ENCODE measurements around the gene SLCO6A1.
"Not testable (repeated sequence)": the region's sequence is repeated elsewhere in the genome, so short reads cannot be mapped to it uniquely, and the experiment has no call there.

SLCO6A1 gene, protein sequence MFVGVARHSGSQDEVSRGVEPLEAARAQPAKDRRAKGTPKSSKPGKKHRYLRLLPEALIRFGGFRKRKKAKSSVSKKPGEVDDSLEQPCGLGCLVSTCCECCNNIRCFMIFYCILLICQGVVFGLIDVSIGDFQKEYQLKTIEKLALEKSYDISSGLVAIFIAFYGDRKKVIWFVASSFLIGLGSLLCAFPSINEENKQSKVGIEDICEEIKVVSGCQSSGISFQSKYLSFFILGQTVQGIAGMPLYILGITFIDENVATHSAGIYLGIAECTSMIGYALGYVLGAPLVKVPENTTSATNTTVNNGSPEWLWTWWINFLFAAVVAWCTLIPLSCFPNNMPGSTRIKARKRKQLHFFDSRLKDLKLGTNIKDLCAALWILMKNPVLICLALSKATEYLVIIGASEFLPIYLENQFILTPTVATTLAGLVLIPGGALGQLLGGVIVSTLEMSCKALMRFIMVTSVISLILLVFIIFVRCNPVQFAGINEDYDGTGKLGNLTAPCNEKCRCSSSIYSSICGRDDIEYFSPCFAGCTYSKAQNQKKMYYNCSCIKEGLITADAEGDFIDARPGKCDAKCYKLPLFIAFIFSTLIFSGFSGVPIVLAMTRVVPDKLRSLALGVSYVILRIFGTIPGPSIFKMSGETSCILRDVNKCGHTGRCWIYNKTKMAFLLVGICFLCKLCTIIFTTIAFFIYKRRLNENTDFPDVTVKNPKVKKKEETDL

GRCh38 chr5:102498271-102499034, at the start of gene SLCO6A1:
SLCO6A1 (minus strand) TSS chr5:102499001; CDS start chr5:102498844, 157 bp downstream.
- no peak for DNase-seq

GRCh38 chr5:102547141-102548035, 48.6 kb upstream of the SLCO6A1 start:
- no peak for DNase-seq

GRCh38 chr5:102545175-102545574, 46.4 kb upstream of the SLCO6A1 start:
- DNase-seq, result no peak

DNA sequence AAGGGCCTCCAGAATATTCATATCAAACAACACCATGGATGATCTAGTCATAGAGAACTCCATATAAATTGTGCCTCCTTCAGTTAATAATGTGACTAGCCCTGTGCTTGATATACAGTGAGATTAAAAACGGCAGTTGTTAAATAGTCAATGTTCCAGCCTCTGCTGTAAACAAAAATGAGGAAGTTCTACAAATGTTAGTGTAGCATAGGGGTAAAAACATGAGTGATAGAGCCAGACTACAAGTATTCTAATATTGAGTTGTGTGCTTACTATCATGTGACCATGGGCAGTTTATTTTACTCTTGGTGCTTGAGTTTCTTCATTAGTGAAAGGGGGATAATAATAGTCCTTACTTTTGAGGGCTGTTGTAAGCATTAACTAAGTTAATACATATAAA, 43.3 kb upstream of the SLCO6A1 start:
- no peak for DNase-seq

DNA sequence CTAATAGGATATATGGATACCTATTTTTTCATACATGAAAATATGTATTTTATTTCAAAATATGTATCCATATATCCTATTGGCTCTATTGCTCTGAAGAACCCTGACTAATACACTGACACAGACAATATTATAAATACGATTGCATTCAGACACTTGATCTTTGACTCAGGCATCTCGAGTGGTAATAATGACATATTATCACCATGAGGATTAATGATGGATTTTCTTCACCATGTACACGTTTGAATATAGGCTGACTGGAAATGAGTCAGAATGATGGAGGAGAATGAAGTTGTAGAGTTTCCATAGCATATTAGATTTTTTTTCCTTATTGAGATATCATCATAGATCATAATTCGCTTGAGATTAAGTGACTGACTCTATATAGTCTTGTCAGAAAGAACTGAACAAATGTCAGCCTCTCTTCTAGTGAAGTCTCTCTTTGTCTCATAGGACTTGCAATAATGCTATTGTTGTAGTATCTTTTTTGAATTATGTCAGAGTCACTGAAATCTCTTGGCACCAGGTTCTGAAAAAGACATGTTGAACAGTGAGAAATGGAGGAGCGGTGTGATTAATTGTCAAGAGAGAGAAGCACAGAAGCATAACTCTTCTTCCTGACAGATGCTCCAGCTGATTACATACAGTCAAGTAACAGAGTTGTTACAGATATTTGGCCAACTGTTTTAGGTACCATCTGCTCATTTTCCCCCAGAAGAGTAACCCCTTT, 41.4 kb upstream of the SLCO6A1 start:
- no peak for DNase-seq

GRCh38 chr5:102539562-102539961, 40.8 kb upstream of the SLCO6A1 start:
- DNase-seq, result no peak

DNA sequence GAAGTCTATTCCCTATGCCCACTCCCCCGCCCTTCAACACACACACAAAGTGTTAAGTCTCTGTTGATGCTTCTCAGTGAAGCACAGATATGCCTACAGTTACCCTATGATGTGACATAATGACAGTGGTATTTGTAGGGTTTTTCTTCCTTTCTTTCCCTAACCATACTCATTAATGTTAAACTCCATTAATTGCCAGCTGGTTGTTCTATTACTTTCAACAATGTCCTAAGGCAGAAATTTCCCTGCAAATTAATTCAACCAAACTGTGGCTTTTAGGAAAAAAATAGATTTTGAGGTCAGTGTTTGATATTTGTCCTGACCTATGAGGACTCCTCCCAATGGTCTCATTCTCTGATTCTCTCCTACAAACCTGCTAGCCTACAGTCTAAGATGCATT, 38.2 kb upstream of the SLCO6A1 start:
- no peak for DNase-seq

GRCh38 chr5:102536323-102536928, 37.6 kb upstream of the SLCO6A1 start:
- no peak for DNase-seq

- no peak for DNase-seq
Measured at GRCh38 chr5:102532123-102532522, 33.3 kb upstream of the SLCO6A1 start.

GRCh38 chr5:102531506-102531905, 32.7 kb upstream of the SLCO6A1 start:
- no peak for DNase-seq

DNA sequence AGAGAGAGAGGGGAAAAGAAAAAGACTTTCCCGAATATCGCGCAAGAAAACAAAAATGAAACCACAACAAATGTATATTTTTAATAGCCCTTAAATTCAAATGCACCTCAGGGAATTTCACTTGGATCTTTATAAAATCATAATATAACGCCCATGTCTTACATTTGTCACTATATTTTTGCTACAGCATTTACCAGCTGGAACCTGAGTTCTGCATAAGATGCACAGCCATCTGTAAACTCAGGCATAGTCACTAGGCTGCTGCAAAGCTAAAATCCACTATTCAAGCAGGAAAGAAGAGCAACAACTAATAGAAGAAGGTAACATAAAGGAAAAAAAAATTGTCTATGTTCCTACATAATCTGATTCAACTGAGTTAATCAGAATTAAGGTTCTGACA, 30.6 kb upstream of the SLCO6A1 start:
- DNase-seq, result no peak

GRCh38 chr5:102529031-102529430, 30.2 kb upstream of the SLCO6A1 start:
- no peak for DNase-seq

DNA sequence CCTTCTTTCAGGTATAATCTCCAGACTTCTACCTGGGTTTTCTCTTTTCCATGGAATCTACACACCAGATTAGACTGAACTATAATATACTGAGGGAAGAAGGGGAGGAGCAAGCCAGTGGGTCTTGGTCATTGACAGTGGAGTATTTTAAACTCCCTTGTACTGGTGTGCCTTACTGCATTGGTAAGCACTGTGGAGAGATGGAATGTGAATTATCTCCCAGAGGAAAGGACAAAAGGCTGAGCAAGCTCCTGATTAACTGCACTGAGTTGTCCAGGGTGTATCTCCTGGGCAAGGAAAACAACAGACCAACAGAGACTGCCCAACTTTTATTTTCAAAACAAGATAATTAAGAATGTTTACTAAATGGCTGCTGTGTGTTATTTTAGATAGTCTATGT, 29.8 kb upstream of the SLCO6A1 start:
- no peak for DNase-seq

- DNase-seq, result no peak
Measured at GRCh38 chr5:102527547-102527946, 28.7 kb upstream of the SLCO6A1 start.

GRCh38 chr5:102523541-102524175, 24.9 kb upstream of the SLCO6A1 start:
- no peak for DNase-seq

GRCh38 chr5:102511666-102512065, 12.9 kb upstream of the SLCO6A1 start:
- DNase-seq, result no peak

DNA sequence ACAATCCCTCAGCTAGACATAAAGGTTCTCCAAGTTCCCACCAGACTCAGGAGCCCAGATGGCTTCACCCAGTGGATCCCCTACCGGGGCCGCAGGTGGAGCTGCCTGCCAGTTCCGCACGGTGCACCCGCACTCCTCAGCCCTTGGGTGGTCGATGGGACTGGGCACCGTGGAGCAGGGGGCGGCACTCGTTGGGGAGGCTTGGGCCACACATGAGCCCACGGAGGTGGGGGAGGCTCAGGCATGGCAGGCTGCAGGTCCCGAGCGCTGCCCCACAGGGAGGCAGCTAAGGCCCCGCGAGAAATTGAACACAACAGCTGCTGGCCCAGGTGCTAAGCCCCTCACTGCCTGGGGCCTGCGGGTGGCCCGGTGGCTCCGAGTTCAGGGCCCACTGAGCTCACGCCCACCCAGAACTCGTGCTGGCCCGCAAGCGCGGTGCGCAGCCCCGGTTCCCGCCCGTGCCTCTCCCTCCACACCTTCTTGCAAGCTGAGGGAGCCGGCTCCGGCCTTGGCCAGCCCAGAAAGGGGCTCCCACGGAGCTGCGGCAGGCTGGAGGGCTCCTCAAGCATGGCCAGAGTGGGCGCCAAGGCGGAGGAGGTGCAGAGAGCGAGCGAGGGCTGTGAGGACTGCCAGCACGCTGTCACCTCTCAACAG, 7.4 kb downstream of the SLCO6A1 start:
- not testable (repeated sequence) for DNase-seq

DNA sequence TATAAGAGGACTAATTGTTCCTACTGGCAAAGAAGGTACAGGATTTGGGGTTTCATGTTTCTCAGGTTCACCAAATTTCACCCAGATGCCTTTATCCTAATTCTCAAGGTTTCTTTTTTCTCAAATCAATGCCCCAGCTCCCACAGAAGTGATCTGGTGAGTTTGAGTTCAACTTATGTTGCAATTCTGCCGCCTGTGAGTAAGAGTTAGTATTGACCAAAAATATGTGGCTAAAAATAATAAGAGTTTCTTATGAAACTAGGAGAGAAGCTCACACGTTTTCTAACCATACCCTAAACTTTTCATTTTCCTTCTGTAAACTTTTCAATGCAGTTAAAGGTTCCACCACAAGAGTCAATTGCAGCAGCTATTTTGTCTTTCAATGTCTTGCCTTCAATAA, 15.1 kb downstream of the SLCO6A1 start:
- DNase-seq, result no peak

DNA sequence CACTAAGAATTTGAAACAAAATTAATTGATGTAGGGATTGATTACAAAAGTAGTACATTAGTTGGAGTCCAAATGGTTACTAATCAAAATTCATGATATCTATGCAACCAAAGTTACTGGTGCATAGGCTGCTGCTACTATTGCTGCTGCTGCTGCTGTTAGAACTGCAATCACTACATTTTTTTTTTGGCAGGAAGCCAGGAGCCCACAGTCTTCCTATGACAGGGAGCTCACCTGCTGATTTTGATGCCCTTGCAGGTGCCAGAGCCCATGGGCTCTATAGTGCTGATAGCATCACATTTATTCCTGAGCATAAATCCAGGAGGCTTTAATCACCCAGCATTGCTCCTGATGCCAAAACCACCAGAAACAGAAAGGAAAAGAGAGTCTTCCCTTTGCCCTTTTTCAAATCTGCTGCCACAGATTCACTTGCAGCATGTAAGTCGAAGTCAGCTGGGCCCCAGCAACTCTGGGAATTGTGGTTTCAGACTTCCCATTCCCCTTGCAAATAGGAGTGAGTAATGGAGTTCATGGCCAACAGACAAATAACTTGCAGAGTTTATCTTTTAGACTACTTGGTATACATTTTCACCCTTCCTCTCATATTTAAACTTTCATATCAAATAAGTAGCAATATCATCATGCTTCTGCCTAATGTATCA, 17.6 kb downstream of the SLCO6A1 start:
- DNase-seq, result no peak

DNA sequence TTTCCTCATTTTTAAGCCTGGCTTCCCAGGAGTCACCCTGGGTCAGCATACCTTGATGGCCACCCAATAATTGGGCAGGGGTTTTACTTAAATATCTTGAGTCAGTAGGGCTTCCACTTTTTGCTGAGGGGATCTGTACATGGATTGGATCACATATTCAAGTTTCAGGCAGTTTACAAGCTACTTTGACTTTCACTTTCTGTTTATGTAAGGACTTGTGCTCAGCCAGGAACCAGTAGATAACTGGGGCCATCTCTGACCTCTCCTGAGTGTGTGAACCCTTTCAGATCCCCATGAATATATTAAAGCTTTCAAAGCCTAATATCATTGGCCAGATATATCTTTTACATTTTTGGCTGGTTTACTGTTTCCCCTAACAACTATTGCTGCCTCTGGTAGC, 45.1 kb downstream of the SLCO6A1 start:
- DNase-seq, result no peak
